Thyroid gland (tissue), 4 donors: ENCODE measurements around the gene EFNA5. TPM values are rescaled to one million over a fixed set of nuclear protein-coding genes. Genes with fewer than 3 reads are reported as not detected.

ENCODE experiments used
- DNase-seq, 2 donors: peaks; one replicate each; pipeline ENCODE4 v3.0.0-alpha.2; 2019
- H3K27ac ChIP-seq, 3 donors: fragments of 200-600 bp; sonication (generic); 1 replicate in 2 of 3; 2 replicates in 1 of 3; pipeline ENCODE4 v1.5.1; 2016 to 2019; ENCODE audit warnings: mild to moderate bottlenecking in 1 of 3, moderate library complexity in 1 of 3
- H3K27me3 ChIP-seq: fragments of 200-600 bp; sonication (generic); one replicate; pipeline ENCODE4 v1.5.1; 2019
- H3K36me3 ChIP-seq, 2 donors: fragments of 200-600 bp; sonication (generic); one replicate each; pipeline ENCODE4 v1.5.1; 2016 to 2019
- H3K4me1 ChIP-seq, 2 donors: fragments of 200-600 bp; sonication (generic); one replicate each; pipeline ENCODE4 v1.5.1; 2017 to 2019
- H3K4me3 ChIP-seq, 3 donors: fragments of 200-600 bp; sonication (generic); replicated peaks in 1 of 3; 1 replicate in 2 of 3; 2 replicates in 1 of 3; pipeline ENCODE4 v1.5.1; 2016; ENCODE audit warnings: mild to moderate bottlenecking in 1 of 3
- H3K9me3 ChIP-seq: fragments of 200-600 bp; sonication (generic); one replicate; pipeline ENCODE4 v1.5.1; 2017
- POLR2A ChIP-seq, 2 donors: fragments of 450-650 bp; IDR thresholded peaks; one replicate each; pipeline ENCODE4 v1.6.1; 2017; ENCODE audit warnings: antibody characterized with exemption in 2 of 2, mild to moderate bottlenecking in 2 of 2, moderate library complexity in 1 of 2
- WGBS, 2 donors: methylation state at CpG; one replicate each; pipeline ENCODE4 v1.1.5; 2017; 5-methylcytosine and 5-hydroxymethylcytosine counted together
- intact Hi-C: fragments of 100-400 bp; cut with DNase I; formaldehyde crosslinking; loops from one replicate; pipeline ENCODE4 v1.15.1; 2023
- total RNA-seq, 4 donors: library from RNA; depleted of rRNA; stranded (reverse); fragments of >200 nt; gene quantifications; one replicate each; pipeline ENCODE4 v1.2.3, GENCODE V29; 2016
- TF ChIP-seq, protein P1 (sequence below), 6 experiments: fragments of 200-600 bp in 3 of 6; fragments of 450-650 bp in 3 of 6; sonication (generic) in 3 of 6; IDR thresholded peaks; one replicate each; pipeline ENCODE4 v1.5.1; 2016 to 2019; ENCODE audit warnings: antibody characterized with exemption in 6 of 6, mild to moderate bottlenecking in 2 of 6, inconsistent platforms in 1 of 6, moderate library complexity in 1 of 6

Gene EFNA5
- total RNA-seq, 4 donors from 2014 or later, result 5.7 to 17.2 (median 6.4) TPM

DNA sequence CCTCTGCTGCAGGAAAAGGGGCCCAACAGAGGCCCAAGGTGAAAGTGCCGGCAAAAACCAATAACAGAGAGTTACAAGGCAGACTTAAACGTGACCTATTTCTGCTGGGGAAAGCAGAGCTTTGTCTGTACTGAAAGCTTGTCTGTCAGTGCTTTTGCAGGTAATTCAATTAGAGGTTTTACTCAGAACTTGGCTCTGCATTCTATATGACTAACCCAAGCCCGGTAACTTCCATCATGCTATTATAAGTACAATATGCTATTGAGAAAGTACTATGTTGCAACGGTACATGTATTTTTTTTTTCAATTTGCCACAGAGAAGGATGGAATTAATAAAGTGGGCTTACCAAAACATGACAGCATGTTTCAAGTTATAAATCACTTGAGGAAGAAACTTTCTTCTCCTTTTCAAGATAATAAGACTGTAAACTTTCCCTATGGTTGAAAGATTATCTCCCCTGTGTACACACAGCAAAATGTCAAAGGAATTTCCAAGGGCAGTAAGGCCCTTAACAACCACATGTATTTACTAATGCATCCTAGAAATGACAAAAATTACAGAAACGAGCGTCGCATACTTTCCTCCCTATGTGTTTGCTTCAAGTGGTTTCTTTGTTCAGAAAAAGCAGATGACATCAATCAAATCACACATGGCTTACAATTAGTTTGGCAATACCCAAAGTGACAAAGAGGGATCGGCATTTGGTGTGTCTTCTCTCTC is 282.4 kb downstream of the EFNA5 start:
- intact Hi-C loops, result no loop called here

DNA sequence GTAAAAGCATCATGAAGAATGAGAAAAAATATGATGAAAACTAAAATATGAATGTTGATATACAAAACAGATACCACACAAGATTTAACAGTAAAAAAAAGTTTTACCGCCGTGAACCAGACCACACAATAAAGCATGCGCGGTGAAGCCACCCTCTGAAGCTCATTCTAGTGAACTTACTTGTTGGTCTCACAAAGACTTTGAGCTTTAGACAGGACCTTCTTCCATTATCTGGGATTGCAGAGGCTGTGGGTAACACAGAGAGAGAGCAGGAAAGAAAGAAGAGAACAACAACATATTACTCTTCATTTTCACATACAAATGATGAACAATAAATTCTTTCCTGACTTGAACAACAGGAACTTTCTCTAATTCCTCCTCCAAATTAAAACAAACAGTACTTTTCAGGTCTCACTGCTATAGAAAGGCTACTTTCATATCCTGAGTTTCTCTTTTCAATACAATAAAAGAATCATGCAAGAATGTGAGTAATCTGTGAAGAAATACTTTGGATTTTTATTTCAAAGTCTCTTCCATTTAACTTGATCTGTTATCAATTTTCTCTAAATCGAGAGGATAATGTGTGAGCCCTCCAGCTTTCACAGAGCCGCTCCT is 283.1 kb downstream of the EFNA5 start:
- no peaks in the 10 kb centered on the region for H3K27me3 ChIP-seq
- no peak for DNase-seq
- H3K9me3 ChIP-seq, result no peaks in the 10 kb centered on the region
- H3K27ac ChIP-seq, result no peak overlapping the region
- no peak for TF ChIP-seq POLR2A (IDR thresholded peaks at IDR 0.05)
- TF ChIP-seq, protein P1, sequence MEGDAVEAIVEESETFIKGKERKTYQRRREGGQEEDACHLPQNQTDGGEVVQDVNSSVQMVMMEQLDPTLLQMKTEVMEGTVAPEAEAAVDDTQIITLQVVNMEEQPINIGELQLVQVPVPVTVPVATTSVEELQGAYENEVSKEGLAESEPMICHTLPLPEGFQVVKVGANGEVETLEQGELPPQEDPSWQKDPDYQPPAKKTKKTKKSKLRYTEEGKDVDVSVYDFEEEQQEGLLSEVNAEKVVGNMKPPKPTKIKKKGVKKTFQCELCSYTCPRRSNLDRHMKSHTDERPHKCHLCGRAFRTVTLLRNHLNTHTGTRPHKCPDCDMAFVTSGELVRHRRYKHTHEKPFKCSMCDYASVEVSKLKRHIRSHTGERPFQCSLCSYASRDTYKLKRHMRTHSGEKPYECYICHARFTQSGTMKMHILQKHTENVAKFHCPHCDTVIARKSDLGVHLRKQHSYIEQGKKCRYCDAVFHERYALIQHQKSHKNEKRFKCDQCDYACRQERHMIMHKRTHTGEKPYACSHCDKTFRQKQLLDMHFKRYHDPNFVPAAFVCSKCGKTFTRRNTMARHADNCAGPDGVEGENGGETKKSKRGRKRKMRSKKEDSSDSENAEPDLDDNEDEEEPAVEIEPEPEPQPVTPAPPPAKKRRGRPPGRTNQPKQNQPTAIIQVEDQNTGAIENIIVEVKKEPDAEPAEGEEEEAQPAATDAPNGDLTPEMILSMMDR (IDR thresholded peaks at IDR 0.05), result no peak
- WGBS, 2 donors, result 79 to 83% methylated on average over 6 of the region's 6 CpGs
- no peaks in the 10 kb centered on the region for H3K4me1 ChIP-seq
- intact Hi-C loops, result no loop called here
- H3K4me3 ChIP-seq, result no peak overlapping the region
- no peaks in the 10 kb centered on the region for H3K36me3 ChIP-seq

More for the DNA sequence above, 282.4 kb downstream of the EFNA5 start:
- Histone ChIP-seq H3K4me1 (no peaks in the 10 kb centered on the region), H3K9me3 (no peaks in the 10 kb centered on the region), H3K36me3 (no peaks in the 10 kb centered on the region), H3K4me3 (no peak overlapping the region), H3K27me3 (no peaks in the 10 kb centered on the region), H3K27ac (no peak overlapping the region)
- 54% methylated on average over 8 of the region's 8 CpGs for WGBS, 2 donors
- no peak for DNase-seq
- TF ChIP-seq POLR2A (IDR thresholded peaks at IDR 0.05), result no peak
- TF ChIP-seq, protein P1 (IDR thresholded peaks at IDR 0.05), result no peak

DNA sequence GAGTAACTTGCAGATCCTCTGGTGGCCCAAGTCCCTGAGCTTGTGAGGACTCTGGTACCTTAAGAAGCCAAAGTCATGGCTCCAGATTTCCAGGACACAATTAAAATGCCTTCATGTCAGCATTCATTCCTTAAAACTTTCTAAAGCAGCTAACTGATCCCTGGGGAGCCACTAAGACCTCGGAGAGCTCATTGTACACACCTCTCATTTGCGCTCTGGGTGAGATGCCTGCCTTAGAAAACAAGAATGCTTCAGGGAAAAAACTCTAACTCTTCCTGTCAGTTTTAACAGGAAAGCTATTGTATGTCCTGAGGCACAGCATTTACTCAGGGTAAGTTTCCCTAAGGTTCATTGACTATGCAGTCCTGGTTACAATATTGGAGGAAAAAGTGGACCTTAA is 285.0 kb downstream of the EFNA5 start:
- no peaks in the 10 kb centered on the region for H3K4me1 ChIP-seq
- intact Hi-C loops, result no loop called here
- WGBS, 2 donors, result 78 to 79% methylated on average over 2 of the region's 2 CpGs
- DNase-seq, result no peak
- TF ChIP-seq, protein P1 (IDR thresholded peaks at IDR 0.05), result no peak
- TF ChIP-seq POLR2A (IDR thresholded peaks at IDR 0.05), result no peak
- no peaks in the 10 kb centered on the region for H3K27me3 ChIP-seq
- H3K27ac ChIP-seq, result no peak overlapping the region
- no peaks in the 10 kb centered on the region for H3K9me3 ChIP-seq
- H3K36me3 ChIP-seq, result no peaks in the 10 kb centered on the region
- H3K4me3 ChIP-seq, result no peak overlapping the region

DNA sequence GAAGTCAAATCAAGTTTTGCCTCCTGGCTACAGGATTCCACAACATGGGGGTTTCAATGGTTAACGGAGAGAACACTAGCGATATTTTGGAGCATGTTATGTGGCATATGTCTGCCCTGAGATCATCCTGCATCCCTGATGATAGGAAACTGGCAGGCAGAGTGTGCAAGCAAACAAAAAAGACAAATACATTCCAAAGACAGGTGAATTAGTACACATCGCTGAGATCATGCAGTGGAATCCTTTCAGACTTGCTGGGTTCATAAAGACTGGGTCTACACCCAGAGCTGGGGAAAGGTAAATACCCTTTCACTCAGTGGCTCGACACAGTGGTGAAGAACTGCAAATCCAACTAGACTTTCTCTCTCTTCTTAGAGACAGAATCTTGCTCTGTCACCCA is 286.5 kb downstream of the EFNA5 start:
- no peaks in the 10 kb centered on the region for H3K27me3 ChIP-seq
- no peaks in the 10 kb centered on the region for H3K9me3 ChIP-seq
- no peaks in the 10 kb centered on the region for H3K36me3 ChIP-seq
- no peak for DNase-seq
- no peak overlapping the region for H3K27ac ChIP-seq
- TF ChIP-seq POLR2A (IDR thresholded peaks at IDR 0.05), result no peak
- TF ChIP-seq, protein P1 (IDR thresholded peaks at IDR 0.05), result no peak
- intact Hi-C loops, result no loop called here
- 91% methylated on average over 4 of the region's 4 CpGs for WGBS, 2 donors
- no peak overlapping the region for H3K4me3 ChIP-seq
- H3K4me1 ChIP-seq, result no peaks in the 10 kb centered on the region

DNA sequence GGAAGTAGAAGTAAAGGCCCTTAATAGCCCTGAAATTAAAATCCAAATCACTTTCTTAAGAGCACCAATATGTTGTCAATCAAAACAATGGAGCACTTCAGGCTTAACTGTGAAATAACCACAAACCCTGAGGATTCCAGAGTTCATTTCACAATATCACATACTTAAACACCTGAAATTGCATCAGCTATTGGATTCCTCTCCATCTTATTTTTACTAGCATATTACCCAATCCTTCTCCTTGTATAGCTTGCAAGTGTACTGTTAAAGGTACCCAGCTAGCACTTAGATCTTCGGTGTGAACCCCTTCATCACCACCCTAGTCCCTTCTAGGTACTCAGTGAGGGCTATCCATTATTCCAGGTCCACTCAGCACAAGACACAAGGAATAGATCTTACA is 287.3 kb downstream of the EFNA5 start:
- DNase-seq, result no peak
- TF ChIP-seq, protein P1 (IDR thresholded peaks at IDR 0.05), result no peak
- no peak for TF ChIP-seq POLR2A (IDR thresholded peaks at IDR 0.05)
- Histone ChIP-seq H3K4me1 (no peaks in the 10 kb centered on the region), H3K27ac (no peak overlapping the region), H3K9me3 (no peaks in the 10 kb centered on the region), H3K27me3 (no peaks in the 10 kb centered on the region), H3K4me3 (no peak overlapping the region), H3K36me3 (no peaks in the 10 kb centered on the region)
- 83 to 91% methylated on average over 1 of the region's 1 CpG for WGBS, 2 donors
- intact Hi-C loops, result no loop called here
